Spinal cord (tissue), 10 donors: ENCODE results near the gene GRID2. TPM values are rescaled to one million over a fixed set of nuclear protein-coding genes. Genes with fewer than 3 reads are reported as not detected.

ENCODE experiments used
- DNase-seq, 6 donors: peaks; one replicate each; pipeline versions ENCODE4 v3.0.0 to v3.0.0-alpha.2; 2013 to 2015; ENCODE audit warnings: low spot score in 6 of 6, low read depth in 4 of 6
- H3K27ac ChIP-seq: one replicate; pipeline ENCODE4 v1.5.1; 2013; ENCODE audit warnings: low read depth, low read length, control low read depth
- H3K27me3 ChIP-seq: one replicate; pipeline ENCODE4 v1.6.1; 2013; ENCODE audit warnings: low read length; ENCODE audit not compliant: control insufficient read depth, insufficient read depth
- H3K36me3 ChIP-seq: one replicate; pipeline ENCODE4 v1.6.1; 2013; ENCODE audit warnings: low read length; ENCODE audit not compliant: control insufficient read depth, insufficient read depth
- H3K4me1 ChIP-seq: one replicate; pipeline ENCODE4 v1.6.1; 2013; ENCODE audit warnings: low read length; ENCODE audit not compliant: control insufficient read depth, insufficient read depth
- H3K4me3 ChIP-seq: one replicate; pipeline ENCODE4 v1.5.1; 2013; ENCODE audit warnings: low read depth, low read length, control low read depth
- H3K9me3 ChIP-seq: one replicate; pipeline ENCODE4 v1.6.1; 2013; ENCODE audit warnings: low read length; ENCODE audit not compliant: control insufficient read depth, insufficient read depth
- WGBS: methylation state at CpG from one replicate; pipeline ENCODE4 v1.1.5; 2013; ENCODE audit warnings: missing lambda C conversion rate; ENCODE audit not compliant: insufficient coverage; 5-methylcytosine and 5-hydroxymethylcytosine counted together
- polyA plus RNA-seq, 2 donors: library from polyadenylated mRNA; unstranded; fragments of 120-200 nt; gene quantifications; one replicate each; pipeline ENCODE4 v1.2.1, GENCODE V29; 2013; ENCODE audit not compliant: insufficient read length in 2 of 2
- total RNA-seq, 2 donors: library from RNA; depleted of rRNA in 1 of 2; stranded (reverse); fragments of 120-200 nt in 1 of 2; fragments of >200 nt in 1 of 2; gene quantifications; one replicate each; pipeline versions ENCODE4 v1.2.3 to v1.2.4, GENCODE V29; 2013 to 2014
- donor health status: healthy.

GRID2 gene
- total and polyA plus RNA-seq, 4 donors: 17.8 to 40.8 (median 23.4) TPM

- Histone ChIP-seq H3K36me3 (no peaks in the 10 kb centered on the region), H3K27ac (no peak overlapping the region), H3K9me3 (no peaks in the 10 kb centered on the region), H3K4me3 (no peak overlapping the region), H3K4me1 (no peaks in the 10 kb centered on the region), H3K27me3 (no peaks in the 10 kb centered on the region)
- DNase-seq: peak in 1 of 6 donors; percentile 23
Observed at GRCh38 chr4:93719552-93719951, 1415.8 kb downstream of the GRID2 start.

DNA sequence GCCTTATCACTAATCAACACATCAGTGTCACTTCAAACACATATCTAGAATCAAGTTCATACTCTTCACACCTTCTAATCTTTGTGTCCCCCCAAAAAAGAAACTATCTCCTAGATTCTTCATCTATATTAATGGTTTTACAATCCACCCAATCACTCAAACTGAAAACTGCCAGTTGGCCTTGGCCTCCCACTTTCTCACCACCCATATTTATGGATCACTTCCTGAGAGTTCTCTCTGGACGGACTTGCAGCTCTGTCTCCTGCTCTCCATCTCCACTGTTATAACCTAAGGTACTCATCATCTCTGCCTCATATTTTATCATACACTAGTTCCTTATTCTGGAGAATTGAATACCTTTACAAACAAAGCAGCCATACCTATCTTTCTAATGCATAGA is 1418.7 kb downstream of the GRID2 start:
- 100% methylated on average over 1 of the region's 1 CpG for WGBS
- no peak for DNase-seq
- Histone ChIP-seq H3K36me3 (no peaks in the 10 kb centered on the region), H3K27ac (no peak overlapping the region), H3K4me3 (no peak overlapping the region), H3K27me3 (no peaks in the 10 kb centered on the region), H3K9me3 (no peaks in the 10 kb centered on the region), H3K4me1 (no peaks in the 10 kb centered on the region)

DNA sequence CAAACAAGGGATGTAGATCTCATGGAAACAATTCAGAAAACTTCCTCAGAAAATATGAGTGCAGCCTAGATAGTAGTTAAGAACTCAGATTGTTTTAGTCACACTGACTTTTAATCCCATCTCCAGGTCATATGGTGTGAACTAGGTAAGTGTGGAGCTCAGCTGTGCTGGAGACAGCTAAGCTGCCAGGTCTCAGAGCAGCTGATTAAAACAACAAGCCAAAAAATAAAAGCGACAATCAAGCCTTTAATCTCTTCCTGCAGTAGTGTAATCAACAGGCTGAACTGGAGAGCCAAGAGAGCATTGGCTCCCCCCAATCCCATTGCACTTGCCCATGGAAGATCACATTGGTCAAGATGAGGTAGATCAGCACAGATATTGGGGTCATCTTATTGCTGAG is 1426.5 kb downstream of the GRID2 start:
- Histone ChIP-seq H3K36me3 (no peaks in the 10 kb centered on the region), H3K27me3 (no peaks in the 10 kb centered on the region), H3K9me3 (no peaks in the 10 kb centered on the region), H3K27ac (no peak overlapping the region), H3K4me3 (no peak overlapping the region), H3K4me1 (peaks cover 3% of the 10 kb centered on the region)
- WGBS: no CpG with 5 or more reads among the region's 1 CpG
- DNase-seq: no peak

DNA sequence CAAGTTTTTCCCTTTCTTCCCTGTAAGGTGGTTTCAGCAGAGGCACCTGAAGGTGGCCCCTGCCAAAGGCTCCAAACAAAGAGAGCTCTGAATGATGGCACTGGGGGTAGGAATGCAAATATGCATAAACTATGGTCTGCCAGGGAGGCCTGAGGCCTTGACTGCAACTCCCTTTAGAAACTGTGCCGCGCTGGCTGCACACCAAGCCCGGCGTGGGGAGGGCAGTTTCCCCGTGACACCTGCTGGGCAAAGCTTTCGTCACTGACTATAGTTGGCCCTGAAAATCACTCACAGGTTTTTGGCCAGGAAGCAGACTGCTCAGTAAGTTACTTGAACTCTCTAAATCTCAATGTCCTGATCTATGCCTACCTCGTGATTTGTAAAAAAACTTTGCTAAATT is 1427.0 kb downstream of the GRID2 start:
- no peak for DNase-seq
- no peak overlapping the region for H3K27ac ChIP-seq
- H3K4me3 ChIP-seq: no peak overlapping the region
- 72% methylated on average over 7 of the region's 7 CpGs for WGBS
- H3K4me1 ChIP-seq: peaks cover 3% of the 10 kb centered on the region
- H3K27me3 ChIP-seq: no peaks in the 10 kb centered on the region
- no peaks in the 10 kb centered on the region for H3K36me3 ChIP-seq
- no peaks in the 10 kb centered on the region for H3K9me3 ChIP-seq

- no peaks in the 10 kb centered on the region for H3K9me3 ChIP-seq
- H3K4me3 ChIP-seq: no peak overlapping the region
- no peak for DNase-seq
- no peak overlapping the region for H3K27ac ChIP-seq
- H3K36me3 ChIP-seq: no peaks in the 10 kb centered on the region
- H3K4me1 ChIP-seq: peaks cover 3% of the 10 kb centered on the region
- no peaks in the 10 kb centered on the region for H3K27me3 ChIP-seq
- 70% methylated on average over 1 of the region's 1 CpG for WGBS
Observed at GRCh38 chr4:93731456-93731855, 1427.7 kb downstream of the GRID2 start.

GRCh38 chr4:93732509-93732908 is 1428.7 kb downstream of the GRID2 start:
- WGBS: no CpG with 5 or more reads among the region's 1 CpG
- H3K4me1 ChIP-seq: peaks cover 3% of the 10 kb centered on the region
- H3K4me3 ChIP-seq: no peak overlapping the region
- no peaks in the 10 kb centered on the region for H3K27me3 ChIP-seq
- no peaks in the 10 kb centered on the region for H3K9me3 ChIP-seq
- no peak overlapping the region for H3K27ac ChIP-seq
- no peaks in the 10 kb centered on the region for H3K36me3 ChIP-seq
- DNase-seq: peak in 1 of 6 donors; percentile 61

GRCh38 chr4:93740890-93741289 is 1437.1 kb downstream of the GRID2 start:
- no peak for DNase-seq
- H3K4me1 ChIP-seq: no peaks in the 10 kb centered on the region
- H3K4me3 ChIP-seq: no peak overlapping the region
- no peaks in the 10 kb centered on the region for H3K36me3 ChIP-seq
- H3K27ac ChIP-seq: no peak overlapping the region
- no peaks in the 10 kb centered on the region for H3K9me3 ChIP-seq
- no peaks in the 10 kb centered on the region for H3K27me3 ChIP-seq

DNA sequence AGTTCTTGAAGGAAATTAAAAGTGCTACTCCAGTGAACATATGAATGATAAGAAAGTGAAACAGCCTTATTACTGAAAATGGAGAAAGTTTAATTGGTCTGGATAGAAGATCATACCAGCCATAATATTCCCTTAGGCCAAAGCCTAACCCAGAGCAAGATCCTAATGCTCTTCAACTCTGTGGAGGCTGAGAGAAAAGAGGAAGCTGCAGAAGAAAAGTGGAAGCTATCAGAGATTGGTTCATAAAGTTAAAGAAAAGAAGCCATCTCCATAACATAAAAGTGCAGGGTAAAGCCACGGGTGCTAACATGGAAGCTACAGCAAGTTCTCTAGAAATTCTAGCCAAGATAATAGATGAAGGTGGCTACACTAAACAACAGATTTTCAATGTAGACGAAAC is 1439.3 kb downstream of the GRID2 start:
- no peaks in the 10 kb centered on the region for H3K4me1 ChIP-seq
- no peak overlapping the region for H3K4me3 ChIP-seq
- no peak overlapping the region for H3K27ac ChIP-seq
- WGBS: no CpG with 5 or more reads among the region's 2 CpGs
- H3K9me3 ChIP-seq: no peaks in the 10 kb centered on the region
- no peaks in the 10 kb centered on the region for H3K36me3 ChIP-seq
- H3K27me3 ChIP-seq: no peaks in the 10 kb centered on the region
- no peak for DNase-seq

- H3K4me1 ChIP-seq: no peaks in the 10 kb centered on the region
- no peaks in the 10 kb centered on the region for H3K27me3 ChIP-seq
- no peak overlapping the region for H3K4me3 ChIP-seq
- no peak for DNase-seq
- H3K27ac ChIP-seq: no peak overlapping the region
- no peaks in the 10 kb centered on the region for H3K9me3 ChIP-seq
- no CpG with 5 or more reads among the region's 1 CpG for WGBS
- H3K36me3 ChIP-seq: no peaks in the 10 kb centered on the region
Observed at GRCh38 chr4:93743635-93744034, 1439.9 kb downstream of the GRID2 start.

DNA sequence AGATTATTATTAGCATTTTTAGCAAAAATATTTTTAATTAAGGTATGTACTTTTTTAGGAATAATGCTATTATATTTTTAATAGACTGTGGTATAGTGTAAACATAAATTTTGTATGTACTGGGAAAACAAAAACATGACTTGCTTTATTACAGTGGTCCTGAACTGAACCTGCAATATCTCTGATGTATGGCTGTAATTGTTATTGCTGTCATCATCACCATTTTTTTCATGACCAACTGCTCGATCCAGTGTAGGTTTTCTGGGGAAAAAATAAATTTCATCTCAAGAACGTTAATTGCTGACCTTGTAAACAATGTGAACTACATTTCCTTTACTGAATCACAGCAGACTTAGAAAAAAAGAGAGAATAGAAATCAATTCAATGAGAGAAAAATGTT is 1441.2 kb downstream of the GRID2 start:
- Histone ChIP-seq H3K4me3 (no peak overlapping the region), H3K36me3 (no peaks in the 10 kb centered on the region), H3K9me3 (no peaks in the 10 kb centered on the region), H3K27me3 (no peaks in the 10 kb centered on the region), H3K4me1 (no peaks in the 10 kb centered on the region), H3K27ac (no peak overlapping the region)
- WGBS: no CpG with 5 or more reads among the region's 2 CpGs
- no peak for DNase-seq

GRCh38 chr4:93746031-93746430 is 1442.3 kb downstream of the GRID2 start:
- Histone ChIP-seq H3K36me3 (no peaks in the 10 kb centered on the region), H3K4me3 (no peak overlapping the region), H3K9me3 (no peaks in the 10 kb centered on the region), H3K4me1 (no peaks in the 10 kb centered on the region), H3K27ac (no peak overlapping the region), H3K27me3 (no peaks in the 10 kb centered on the region)
- no peak for DNase-seq
